Measurements from ENCODE around the gene ACBD3. TPM values are rescaled to one million over a fixed set of nuclear protein-coding genes. Genes with fewer than 3 reads are reported as not detected.

ACBD3 gene
- total RNA-seq, 2 experiments from 2014 or later: 17.0 to 20.2 TPM

GRCh38 chr1:226164154-226164553 is 22.4 kb downstream of the ACBD3 start:
- no peak overlapping the region for H3K27ac Mint-ChIP-seq
- no peaks in the 10 kb centered on the region for H3K9me3 Mint-ChIP-seq (ENCODE audit: low read depth)
- CTCF ChIA-PET: interaction anchor here (0.7 to 1.1 kb wide), 3 partner anchors 14 to 61 kb away, joined by 3 read pairs; no protein-coding TSS in a partner anchor
- H3K36me3 Mint-ChIP-seq (ENCODE audit: low read depth): peaks cover 30% of the 10 kb centered on the region
- no peaks in the 10 kb centered on the region for H3K27me3 Mint-ChIP-seq
- no peak for DNase-seq
- POLR2A ChIA-PET: interaction anchor here (0.9 kb wide), 1 partner anchor 11 kb away, joined by 3 read pairs; no protein-coding TSS in a partner anchor
- peaks cover 8% of the 10 kb centered on the region for H3K4me1 Mint-ChIP-seq
- intact Hi-C loops (cut with DNase I, micrococcal nuclease): no loop called here
- no peak for ATAC-seq
- no peak overlapping the region for H3K4me3 Mint-ChIP-seq

- H3K36me3 Mint-ChIP-seq (ENCODE audit: low read depth): peaks cover 31% of the 10 kb centered on the region
- CTCF ChIA-PET: interaction anchor here (0.5 to 0.7 kb wide), 4 partner anchors 23 to 601 kb away, joined by 3 to 4 read pairs (median 3); no protein-coding TSS in a partner anchor
Observed at GRCh38 chr1:226162898-226163297, 23.6 kb downstream of the ACBD3 start.

GRCh38 chr1:226158983-226159382 is 27.6 kb downstream of the ACBD3 start:
- Mint-ChIP-seq H3K9me3 (ENCODE audit: low read depth) (no peaks in the 10 kb centered on the region), H3K27ac (no peak overlapping the region), H3K36me3 (ENCODE audit: low read depth) (peaks cover 30% of the 10 kb centered on the region), H3K4me1 (peaks cover 6% of the 10 kb centered on the region), H3K4me3 (no peak overlapping the region), H3K27me3 (no peaks in the 10 kb centered on the region)
- ATAC-seq: no peak
- DNase-seq: no peak
- ChIA-PET CTCF (interaction anchor here (1.1 to 1.3 kb wide), 2 partner anchors 34 to 39 kb away, joined by 3 read pairs; no protein-coding TSS in a partner anchor), POLR2A (no interaction called here)
- intact Hi-C loops (cut with DNase I, micrococcal nuclease): no loop called here

More at GRCh38 chr1:226162898-226163297, 23.6 kb downstream of the ACBD3 start:
- DNase-seq (no peak), ATAC-seq (no peak)
- POLR2A ChIA-PET: no interaction called here
- no peaks in the 10 kb centered on the region for H3K27me3 Mint-ChIP-seq
- H3K4me3 Mint-ChIP-seq: no peak overlapping the region
- peaks cover 1% of the 10 kb centered on the region for H3K4me1 Mint-ChIP-seq
- no peak overlapping the region for H3K27ac Mint-ChIP-seq
- no peaks in the 10 kb centered on the region for H3K9me3 Mint-ChIP-seq (ENCODE audit: low read depth)
- intact Hi-C loops (cut with DNase I, micrococcal nuclease): no loop called here

GRCh38 chr1:226158457-226158856 is 28.1 kb downstream of the ACBD3 start:
- H3K36me3 Mint-ChIP-seq (ENCODE audit: low read depth): peaks cover 31% of the 10 kb centered on the region
- ChIA-PET CTCF (interaction anchor here (1.1 kb wide), 1 partner anchor 40 kb away, joined by 3 read pairs; no protein-coding TSS in a partner anchor), POLR2A (no interaction called here)
- H3K27ac Mint-ChIP-seq: no peak overlapping the region
- H3K27me3 Mint-ChIP-seq: no peaks in the 10 kb centered on the region
- no peak overlapping the region for H3K4me3 Mint-ChIP-seq
- H3K4me1 Mint-ChIP-seq: peaks cover 6% of the 10 kb centered on the region
- intact Hi-C loops (cut with DNase I, micrococcal nuclease): no loop called here
- ATAC-seq (no peak), DNase-seq (no peak)
- no peaks in the 10 kb centered on the region for H3K9me3 Mint-ChIP-seq (ENCODE audit: low read depth)

GRCh38 chr1:226157761-226158316 is 28.7 kb downstream of the ACBD3 start:
- peaks cover 35% of the 10 kb centered on the region for H3K36me3 Mint-ChIP-seq (ENCODE audit: low read depth)
- intact Hi-C loops (cut with DNase I, micrococcal nuclease): no loop called here

GRCh38 chr1:226154593-226154992 is 31.9 kb downstream of the ACBD3 start:
- H3K36me3 Mint-ChIP-seq (ENCODE audit: low read depth): peaks cover 17% of the 10 kb centered on the region
- CTCF ChIA-PET: interaction anchor here (0.9 to 2.7 kb wide), 3 partner anchors 8 to 30 kb away, joined by 4 to 15 read pairs (median 5); no protein-coding TSS in a partner anchor
- H3K9me3 Mint-ChIP-seq (ENCODE audit: low read depth): no peaks in the 10 kb centered on the region
- DNase-seq (no peak), ATAC-seq (no peak)
- intact Hi-C loops (cut with DNase I, micrococcal nuclease): no loop called here
- no peak overlapping the region for H3K4me3 Mint-ChIP-seq
- no peak overlapping the region for H3K27ac Mint-ChIP-seq
- no peaks in the 10 kb centered on the region for H3K27me3 Mint-ChIP-seq
- peaks cover 6% of the 10 kb centered on the region for H3K4me1 Mint-ChIP-seq
- POLR2A ChIA-PET: no interaction called here

More at GRCh38 chr1:226157761-226158316, 28.7 kb downstream of the ACBD3 start:
- H3K4me3 Mint-ChIP-seq: no peak overlapping the region
- peaks cover 6% of the 10 kb centered on the region for H3K4me1 Mint-ChIP-seq
- ChIA-PET POLR2A (no interaction called here), CTCF (interaction anchor here (0.7 kb wide), 1 partner anchor 143 kb away, joined by 4 read pairs; no protein-coding TSS in a partner anchor)
- ATAC-seq (no peak), DNase-seq (no peak)
- no peaks in the 10 kb centered on the region for H3K27me3 Mint-ChIP-seq
- no peaks in the 10 kb centered on the region for H3K9me3 Mint-ChIP-seq (ENCODE audit: low read depth)
- no peak overlapping the region for H3K27ac Mint-ChIP-seq

GRCh38 chr1:226149806-226150205 is 36.7 kb downstream of the ACBD3 start:
- DNase-seq (no peak), ATAC-seq (no peak)
- no peaks in the 10 kb centered on the region for H3K4me1 Mint-ChIP-seq
- ChIA-PET POLR2A (interaction anchor here (0.6 kb wide), 1 partner anchor 66 kb away, joined by 7 read pairs; no protein-coding TSS in a partner anchor), CTCF (interaction anchor here (0.6 to 2.0 kb wide), 6 partner anchors 10 to 183 kb away, joined by 3 to 6 read pairs (median 4); no protein-coding TSS in a partner anchor)
- no peak overlapping the region for H3K4me3 Mint-ChIP-seq
- no peaks in the 10 kb centered on the region for H3K9me3 Mint-ChIP-seq (ENCODE audit: low read depth)
- intact Hi-C loops (cut with DNase I, micrococcal nuclease): no loop called here
- no peak overlapping the region for H3K27ac Mint-ChIP-seq
- no peaks in the 10 kb centered on the region for H3K27me3 Mint-ChIP-seq
- peaks cover 26% of the 10 kb centered on the region for H3K36me3 Mint-ChIP-seq (ENCODE audit: low read depth)

- no peak for DNase-seq
- no peak overlapping the region for H3K27ac Mint-ChIP-seq
- POLR2A ChIA-PET: no interaction called here
- intact Hi-C loops (cut with DNase I, micrococcal nuclease): no loop called here
- no peak overlapping the region for H3K4me3 Mint-ChIP-seq
- no peaks in the 10 kb centered on the region for H3K4me1 Mint-ChIP-seq
- no peaks in the 10 kb centered on the region for H3K9me3 Mint-ChIP-seq (ENCODE audit: low read depth)
- CTCF ChIA-PET: interaction anchor here (2.0 kb wide), 1 partner anchor 23 kb away, joined by 6 read pairs; no protein-coding TSS in a partner anchor
- no peak for ATAC-seq
- no peaks in the 10 kb centered on the region for H3K27me3 Mint-ChIP-seq
- H3K36me3 Mint-ChIP-seq (ENCODE audit: low read depth): peaks cover 23% of the 10 kb centered on the region
Observed at GRCh38 chr1:226148121-226148648, 38.4 kb downstream of the ACBD3 start.

GRCh38 chr1:226144045-226144444 is 42.5 kb downstream of the ACBD3 start:
- H3K36me3 Mint-ChIP-seq (ENCODE audit: low read depth): peaks cover 20% of the 10 kb centered on the region
- ChIA-PET CTCF (no interaction called here), POLR2A (no interaction called here)
- no peak for DNase-seq
- H3K27ac Mint-ChIP-seq: no peak overlapping the region
- intact Hi-C loops (cut with DNase I, micrococcal nuclease): no loop called here
- H3K4me3 Mint-ChIP-seq: no peak overlapping the region
- ATAC-seq: no peak
- no peaks in the 10 kb centered on the region for H3K27me3 Mint-ChIP-seq
- no peaks in the 10 kb centered on the region for H3K4me1 Mint-ChIP-seq
- no peaks in the 10 kb centered on the region for H3K9me3 Mint-ChIP-seq (ENCODE audit: low read depth)

- no peak for DNase-seq
- CTCF ChIA-PET: interaction anchor here (4.6 kb wide), 1 partner anchor 10 kb away, joined by 22 read pairs; no protein-coding TSS in a partner anchor
- no peaks in the 10 kb centered on the region for H3K9me3 Mint-ChIP-seq (ENCODE audit: low read depth)
- H3K4me1 Mint-ChIP-seq: no peaks in the 10 kb centered on the region
- ATAC-seq: no peak
- no peaks in the 10 kb centered on the region for H3K27me3 Mint-ChIP-seq
- POLR2A ChIA-PET: no interaction called here
- intact Hi-C loops (cut with DNase I, micrococcal nuclease): no loop called here
- no peak overlapping the region for H3K27ac Mint-ChIP-seq
- no peak overlapping the region for H3K4me3 Mint-ChIP-seq
- H3K36me3 Mint-ChIP-seq (ENCODE audit: low read depth): no peaks in the 10 kb centered on the region
Observed at GRCh38 chr1:226135709-226136108, 50.8 kb downstream of the ACBD3 start.

- ChIA-PET POLR2A (no interaction called here), CTCF (interaction anchor here (4.6 kb wide), 1 partner anchor 10 kb away, joined by 22 read pairs; no protein-coding TSS in a partner anchor)
- Mint-ChIP-seq H3K27me3 (no peaks in the 10 kb centered on the region), H3K36me3 (ENCODE audit: low read depth) (no peaks in the 10 kb centered on the region), H3K4me1 (no peaks in the 10 kb centered on the region), H3K9me3 (ENCODE audit: low read depth) (no peaks in the 10 kb centered on the region), H3K4me3 (no peak overlapping the region), H3K27ac (no peak overlapping the region)
- ATAC-seq (no peak), DNase-seq (no peak)
- intact Hi-C loops (cut with DNase I, micrococcal nuclease): no loop called here
Observed at GRCh38 chr1:226135059-226135651, 51.4 kb downstream of the ACBD3 start.
